Measurements from ENCODE around the gene TOR1AIP1. TPM values are rescaled to one million over a fixed set of nuclear protein-coding genes. Genes with fewer than 3 reads are reported as not detected.

TOR1AIP1 gene
- total RNA-seq, 5 donors from 2014 or later (not counting 1 experiment from before 2014, with no cell fraction given), result 41.1 to 60.3 (median 44.7) TPM

GRCh38 chr1:179952186-179952585, 70.1 kb downstream of the TOR1AIP1 start:
- no peaks in the 10 kb centered on the region for H3K36me3 ChIP-seq (ENCODE audit: control insufficient read depth in 2 of 2, extremely low read depth in 1 of 2, insufficient read depth in 1 of 2, low read length in 1 of 2)
- no peak for ATAC-seq (replicated peaks in 1 of 4)
- WGBS (ENCODE audit: insufficient coverage), result 90% methylated on average over 4 of the region's 4 CpGs
- H3K9me3 Mint-ChIP-seq, result no peaks in the 10 kb centered on the region
- no peak overlapping the region for H3K4me3 ChIP-seq (ENCODE audit: control insufficient read depth in 1 of 2, extremely low read depth in 1 of 2, low read length in 1 of 2)
- no peaks in the 10 kb centered on the region for H3K27me3 ChIP-seq (replicated peaks in 1 of 2; ENCODE audit: control insufficient read depth in 2 of 2, extremely low read depth in 1 of 2, insufficient read depth in 2 of 2, low read length in 1 of 2)
- CTCF ChIA-PET, result interaction anchor here in 1 of 2 donors (0.8 kb wide), 1 partner anchor 21 kb away, joined by 3 read pairs; no protein-coding TSS in a partner anchor
- no peaks in the 10 kb centered on the region for H3K36me3 Mint-ChIP-seq
- DNase-seq, result no peak
- POLR2A ChIA-PET, result interaction anchor here in 1 of 2 donors (1.1 kb wide), 1 partner anchor 9 kb away, joined by 3 read pairs; no protein-coding TSS in a partner anchor
- H3K9me3 ChIP-seq, result no peaks in the 10 kb centered on the region
- peaks cover 24% of the 10 kb centered on the region in 2 experiments for H3K4me1 ChIP-seq (ENCODE audit: control insufficient read depth in 1 of 2, extremely low read depth in 1 of 2, insufficient read depth in 2 of 2, low read length in 2 of 2)
- H3K27ac ChIP-seq (ENCODE audit: low read length), result peak overlapping the region; percentile 94
- peak overlapping the region; percentile 97 to 98 for H3K27ac Mint-ChIP-seq
- no peaks in the 10 kb centered on the region for H3K27me3 Mint-ChIP-seq
- peak overlapping the region in 2 of 3 donors; percentile 2 to 83 for H3K4me3 Mint-ChIP-seq
- peaks cover 38 to 48% (median 46%) of the 10 kb centered on the region in 3 donors for H3K4me1 Mint-ChIP-seq

DNA sequence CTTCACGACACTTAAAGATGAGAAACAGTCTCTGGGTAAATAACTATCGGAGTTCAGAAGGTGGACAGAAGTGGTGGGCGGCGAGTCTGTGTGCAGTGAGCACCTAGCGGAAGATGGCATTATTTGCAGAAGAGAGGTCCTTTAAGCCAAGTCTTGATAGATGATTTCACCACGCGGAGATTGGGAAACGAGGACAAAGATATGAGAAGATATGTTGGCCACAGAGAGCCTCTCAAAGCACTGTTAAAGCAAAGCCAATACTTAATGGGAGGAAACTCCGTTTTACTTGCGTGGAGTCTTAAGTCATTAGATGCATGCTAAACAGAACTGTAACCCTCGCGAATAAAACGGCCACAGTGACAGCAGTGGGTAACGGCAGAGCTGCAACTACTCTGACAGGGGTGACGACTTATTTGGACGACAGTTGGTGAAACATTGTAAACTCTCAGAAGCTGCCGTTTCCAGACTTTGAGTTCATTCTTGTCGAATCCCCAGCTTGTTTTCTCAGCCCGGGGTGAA, 71.9 kb downstream of the TOR1AIP1 start:
- Mint-ChIP-seq H3K4me3 (peak overlapping the region; percentile 83 to 89 (median 84)), H3K27ac (peak overlapping the region; percentile 97 to 98), H3K4me1 (peaks cover 54 to 63% (median 59%) of the 10 kb centered on the region in 3 donors), H3K36me3 (no peaks in the 10 kb centered on the region), H3K9me3 (no peaks in the 10 kb centered on the region), H3K27me3 (no peaks in the 10 kb centered on the region)
- Histone ChIP-seq H3K4me3 (ENCODE audit: control insufficient read depth in 1 of 2, extremely low read depth in 1 of 2, low read length in 1 of 2) (peak overlapping the region; percentile 86), H3K27me3 (replicated peaks in 1 of 2; ENCODE audit: control insufficient read depth in 2 of 2, extremely low read depth in 1 of 2, insufficient read depth in 2 of 2, low read length in 1 of 2) (no peaks in the 10 kb centered on the region), H3K36me3 (ENCODE audit: control insufficient read depth in 2 of 2, extremely low read depth in 1 of 2, insufficient read depth in 1 of 2, low read length in 1 of 2) (no peaks in the 10 kb centered on the region), H3K27ac (ENCODE audit: low read length) (peak overlapping the region; percentile 94), H3K9me3 (no peaks in the 10 kb centered on the region), H3K4me1 (ENCODE audit: control insufficient read depth in 1 of 2, extremely low read depth in 1 of 2, insufficient read depth in 2 of 2, low read length in 2 of 2) (peaks cover 25 to 28% of the 10 kb centered on the region in 2 experiments)
- ChIA-PET CTCF (interaction anchor here (0.6 to 1.1 kb wide), 8 partner anchors 37 to 247 kb away, joined by 3 to 6 read pairs (median 3); partner anchors contain the start of gene TOR1AIP1 (in 1 of the 2)), POLR2A (interaction anchor here (0.6 to 2.0 kb wide), 7 partner anchors 32 to 589 kb away, joined by 3 to 22 read pairs (median 5); partner anchors contain the start of genes AXDND1 (in 1 of the 2) and TOR1AIP1 (in 1 of the 2))
- ATAC-seq (replicated peaks in 1 of 4), result peak; percentile 1 to 11 (median 8)
- DNase-seq, result peak in 9 of 35 experiments; percentile 4 to 30 (median 23)
- 2% methylated on average over 19 of the region's 19 CpGs for WGBS (ENCODE audit: insufficient coverage)

DNA sequence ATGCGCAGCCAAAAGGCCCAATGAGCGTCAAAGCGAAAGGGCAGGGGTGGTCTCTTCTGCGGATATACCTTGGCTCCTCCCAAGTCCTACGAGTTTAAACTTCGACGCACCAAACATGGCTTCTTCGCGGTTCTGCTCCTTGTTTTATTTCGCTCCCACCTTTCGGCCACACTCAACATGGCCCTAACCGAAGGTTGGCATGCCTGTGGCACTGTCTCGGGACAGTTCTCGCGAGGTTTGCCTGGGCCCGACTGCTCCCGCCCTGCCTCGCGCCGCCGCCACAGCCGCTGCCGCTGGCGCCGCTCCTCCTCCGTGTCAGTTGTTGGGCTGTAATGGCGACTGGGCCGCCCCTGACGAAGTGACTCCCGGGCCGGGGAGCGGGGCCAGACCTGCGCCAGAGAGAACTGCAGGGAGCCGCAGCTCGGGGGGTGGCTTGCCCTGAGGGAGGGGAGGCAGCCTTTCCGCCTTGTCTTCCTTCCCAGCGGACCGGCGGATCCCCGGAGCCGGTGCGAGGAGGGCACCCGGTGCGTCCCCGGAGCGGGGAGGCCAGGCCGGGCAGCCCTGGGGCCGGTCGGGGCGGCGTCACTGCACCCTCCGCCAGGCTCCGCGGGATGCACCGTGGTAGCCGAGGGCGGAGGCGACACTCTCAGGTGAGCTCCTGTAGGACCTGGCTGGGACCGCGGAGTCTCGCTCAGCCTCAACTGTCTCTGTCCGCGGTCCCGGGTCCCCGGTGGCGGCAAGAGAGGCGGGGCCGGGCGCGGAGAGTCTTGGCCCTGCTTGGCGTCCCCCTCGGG, 72.6 kb downstream of the TOR1AIP1 start, which contains the start of gene CEP350:
Gene CEP350, plus strand, starts transcription at position 318 of the 794 bp plus-strand sequence. CDS start 31,372 bp downstream, outside the sequence.
- H3K36me3 ChIP-seq (ENCODE audit: control insufficient read depth in 2 of 2, extremely low read depth in 1 of 2, insufficient read depth in 1 of 2, low read length in 1 of 2), result no peaks in the 10 kb centered on the region
- no peaks in the 10 kb centered on the region for H3K27me3 Mint-ChIP-seq
- CTCF ChIA-PET, result interaction anchor here (0.6 to 1.1 kb wide), 10 partner anchors 37 to 248 kb away, joined by 3 to 6 read pairs (median 3); partner anchors contain the start of gene TOR1AIP1 (in 1 of the 2)
- peaks cover 28 to 29% of the 10 kb centered on the region in 2 experiments for H3K4me1 ChIP-seq (ENCODE audit: control insufficient read depth in 1 of 2, extremely low read depth in 1 of 2, insufficient read depth in 2 of 2, low read length in 2 of 2)
- ATAC-seq (replicated peaks in 1 of 4), result peak; percentile 87 to 94 (median 91)
- peak; percentile 92 to 100 (median 98) for DNase-seq
- peak within 1 kb of the TSS; percentile 86 for H3K4me3 ChIP-seq (ENCODE audit: control insufficient read depth in 1 of 2, extremely low read depth in 1 of 2, low read length in 1 of 2)
- H3K27ac ChIP-seq (ENCODE audit: low read length), result peak within 1 kb of the TSS; percentile 94
- H3K36me3 Mint-ChIP-seq, result no peaks in the 10 kb centered on the region
- H3K27me3 ChIP-seq (replicated peaks in 1 of 2; ENCODE audit: control insufficient read depth in 2 of 2, extremely low read depth in 1 of 2, insufficient read depth in 2 of 2, low read length in 1 of 2), result no peaks in the 10 kb centered on the region
- H3K9me3 ChIP-seq, result no peaks in the 10 kb centered on the region
- H3K4me3 Mint-ChIP-seq, result peak within 1 kb of the TSS; percentile 83 to 89 (median 84)
- POLR2A ChIA-PET, result interaction anchor here (0.6 to 2.0 kb wide), 8 partner anchors 32 to 589 kb away, joined by 3 to 22 read pairs (median 5); partner anchors contain the start of genes AXDND1 (in 1 of the 2) and TOR1AIP1 (in 1 of the 2)
- peak within 1 kb of the TSS; percentile 97 to 98 for H3K27ac Mint-ChIP-seq
- WGBS (ENCODE audit: insufficient coverage), result under 1% methylated on average over 72 of the region's 72 CpGs
- no peaks in the 10 kb centered on the region for H3K9me3 Mint-ChIP-seq
- H3K4me1 Mint-ChIP-seq, result peaks cover 60 to 66% (median 62%) of the 10 kb centered on the region in 3 donors

GRCh38 chr1:179955287-179955680, 73.2 kb downstream of the TOR1AIP1 start:
- no peaks in the 10 kb centered on the region for H3K27me3 Mint-ChIP-seq
- ChIA-PET CTCF (interaction anchor here in 1 of 2 donors (0.9 kb wide), 2 partner anchors 87 to 145 kb away, joined by 3 to 5 read pairs; no protein-coding TSS in a partner anchor), POLR2A (interaction anchor here in 1 of 2 donors (0.6 to 2.0 kb wide), 3 partner anchors 23 to 519 kb away, joined by 3 to 22 read pairs (median 3); partner anchors contain the start of gene TOR1AIP1)
- peaks cover 64 to 71% (median 65%) of the 10 kb centered on the region in 3 donors for H3K4me1 Mint-ChIP-seq
- H3K9me3 Mint-ChIP-seq, result no peaks in the 10 kb centered on the region
- Histone ChIP-seq H3K27me3 (replicated peaks in 1 of 2; ENCODE audit: control insufficient read depth in 2 of 2, extremely low read depth in 1 of 2, insufficient read depth in 2 of 2, low read length in 1 of 2) (no peaks in the 10 kb centered on the region), H3K36me3 (ENCODE audit: control insufficient read depth in 2 of 2, extremely low read depth in 1 of 2, insufficient read depth in 1 of 2, low read length in 1 of 2) (no peaks in the 10 kb centered on the region), H3K9me3 (no peaks in the 10 kb centered on the region), H3K4me1 (ENCODE audit: control insufficient read depth in 1 of 2, extremely low read depth in 1 of 2, insufficient read depth in 2 of 2, low read length in 2 of 2) (peaks cover 29 to 30% of the 10 kb centered on the region in 2 experiments), H3K27ac (ENCODE audit: low read length) (peak overlapping the region; percentile 94), H3K4me3 (ENCODE audit: control insufficient read depth in 1 of 2, extremely low read depth in 1 of 2, low read length in 1 of 2) (peak overlapping the region; percentile 86)
- 0% methylated on average over 4 of the region's 10 CpGs for WGBS (ENCODE audit: insufficient coverage)
- DNase-seq (no peak), ATAC-seq (replicated peaks in 1 of 4) (no peak)
- H3K27ac Mint-ChIP-seq, result peak overlapping the region; percentile 75 to 80
- H3K4me3 Mint-ChIP-seq, result peak overlapping the region; percentile 83 to 89 (median 84)
- no peaks in the 10 kb centered on the region for H3K36me3 Mint-ChIP-seq

- no peaks in the 10 kb centered on the region for H3K9me3 Mint-ChIP-seq
Measured at GRCh38 chr1:179955731-179956130, 73.6 kb downstream of the TOR1AIP1 start.

More at GRCh38 chr1:179955731-179956130, 73.6 kb downstream of the TOR1AIP1 start:
- POLR2A ChIA-PET, result interaction anchor here in 1 of 2 donors (0.6 to 2.0 kb wide), 3 partner anchors 22 to 519 kb away, joined by 3 to 22 read pairs (median 3); partner anchors contain the start of gene TOR1AIP1
- no peaks in the 10 kb centered on the region for H3K36me3 Mint-ChIP-seq
- ATAC-seq (replicated peaks in 1 of 4) (no peak), DNase-seq (no peak)
- CTCF ChIA-PET, result interaction anchor here in 1 of 2 donors (0.9 kb wide), 2 partner anchors 88 to 146 kb away, joined by 3 to 5 read pairs; no protein-coding TSS in a partner anchor
- H3K4me3 ChIP-seq (ENCODE audit: control insufficient read depth in 1 of 2, extremely low read depth in 1 of 2, low read length in 1 of 2), result peak overlapping the region in 1 of 2 donors; percentile 86
- H3K4me3 Mint-ChIP-seq, result peak overlapping the region; percentile 83 to 89 (median 84)
- H3K36me3 ChIP-seq (ENCODE audit: control insufficient read depth in 2 of 2, extremely low read depth in 1 of 2, insufficient read depth in 1 of 2, low read length in 1 of 2), result no peaks in the 10 kb centered on the region
- H3K27ac Mint-ChIP-seq, result peak overlapping the region; percentile 75 to 80
- H3K27me3 Mint-ChIP-seq, result no peaks in the 10 kb centered on the region
- H3K27ac ChIP-seq (ENCODE audit: low read length), result no peak overlapping the region
- no CpG with 5 or more reads among the region's 3 CpGs for WGBS (ENCODE audit: insufficient coverage)
- H3K27me3 ChIP-seq (replicated peaks in 1 of 2; ENCODE audit: control insufficient read depth in 2 of 2, extremely low read depth in 1 of 2, insufficient read depth in 2 of 2, low read length in 1 of 2), result no peaks in the 10 kb centered on the region
- H3K9me3 ChIP-seq, result no peaks in the 10 kb centered on the region
- H3K4me1 Mint-ChIP-seq, result peaks cover 66 to 73% (median 68%) of the 10 kb centered on the region in 3 donors
- peaks cover 29 to 31% of the 10 kb centered on the region in 2 experiments for H3K4me1 ChIP-seq (ENCODE audit: control insufficient read depth in 1 of 2, extremely low read depth in 1 of 2, insufficient read depth in 2 of 2, low read length in 2 of 2)
